GF-D8 (cell line): Measurements from ENCODE around the gene HOXA11.

Experiments
- DNase-seq: peaks from one replicate; lab custom pipeline; 2025; lab: John Stamatoyannopoulos, UW

The HOXA11 gene

GRCh38 chr7:27158436-27159265 lies 26.4 kb downstream of the HOXA11 start:
- DNase-seq, result no peak

DNA sequence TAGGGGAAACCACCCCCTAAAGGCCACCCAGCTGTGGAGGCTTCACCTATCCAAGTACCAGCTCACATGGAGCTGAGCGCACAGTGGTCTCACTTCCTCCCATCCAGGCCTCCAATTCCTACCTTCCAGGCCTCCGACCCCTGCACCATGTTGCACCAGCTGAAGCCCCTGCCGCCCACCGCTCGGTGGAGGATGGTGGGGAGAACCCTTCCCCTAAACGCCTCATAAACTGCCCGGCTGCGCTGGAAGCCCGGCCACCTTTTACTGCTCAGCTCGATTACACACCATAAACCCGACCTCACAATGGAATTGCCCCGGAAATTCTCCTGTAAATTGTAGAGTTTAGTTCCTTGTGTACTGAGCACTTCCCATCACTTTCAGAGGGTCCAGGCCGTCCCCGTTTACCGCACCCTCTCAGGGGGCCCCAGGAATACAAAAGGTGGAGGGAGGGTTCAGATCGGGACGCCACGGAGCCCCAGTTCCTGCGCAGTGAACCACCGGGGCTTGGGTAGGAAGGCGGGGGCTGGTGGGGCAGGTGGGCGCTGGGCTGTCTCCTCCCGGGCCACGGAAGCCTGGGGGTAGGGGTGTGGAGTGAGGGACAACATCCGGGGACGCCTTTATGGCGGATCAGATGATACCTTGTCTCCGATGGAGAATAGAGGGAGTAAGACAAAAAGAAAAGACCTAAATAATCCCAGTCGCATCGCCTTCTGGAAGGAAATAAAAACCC lies 27.2 kb downstream of the HOXA11 start:
- no peak for DNase-seq

DNA sequence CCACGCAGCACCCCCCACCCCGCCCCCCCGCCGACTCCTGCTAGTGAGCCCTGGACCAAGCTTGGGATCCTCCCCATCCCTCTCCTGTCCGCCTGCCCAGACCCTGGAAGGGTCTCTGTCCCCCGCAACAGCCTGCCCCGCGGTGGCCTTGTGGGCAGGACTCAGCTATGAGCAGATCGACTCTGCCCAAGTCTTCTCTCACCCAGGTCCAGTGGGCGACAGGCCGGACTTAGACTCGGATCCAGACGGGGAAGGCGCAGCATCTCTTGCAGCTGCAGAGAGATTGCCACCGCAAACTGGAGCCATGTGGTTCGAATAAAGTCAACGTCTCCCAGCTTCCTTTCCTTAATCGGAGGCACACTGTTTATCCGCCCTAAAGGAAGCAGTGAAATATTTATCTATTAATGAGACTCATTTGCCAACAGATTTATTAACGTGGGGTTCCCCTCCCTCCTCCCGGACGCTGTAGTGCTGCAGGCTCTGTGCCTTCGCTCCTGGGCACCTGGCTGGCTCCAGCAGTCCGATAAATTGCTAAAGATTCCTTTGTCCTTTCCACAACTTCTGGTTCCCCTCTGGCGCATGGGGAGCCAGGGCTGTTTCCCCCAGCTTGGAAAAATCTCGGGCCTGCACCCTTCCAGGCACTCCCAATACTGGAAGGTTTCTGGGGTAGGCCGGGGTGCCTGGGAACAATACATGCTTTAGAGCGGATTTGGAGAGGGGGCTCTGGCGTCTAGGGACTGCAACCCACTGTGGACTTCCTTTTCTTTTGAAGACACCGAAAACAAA lies 27.9 kb downstream of the HOXA11 start:
- no peak for DNase-seq

DNA sequence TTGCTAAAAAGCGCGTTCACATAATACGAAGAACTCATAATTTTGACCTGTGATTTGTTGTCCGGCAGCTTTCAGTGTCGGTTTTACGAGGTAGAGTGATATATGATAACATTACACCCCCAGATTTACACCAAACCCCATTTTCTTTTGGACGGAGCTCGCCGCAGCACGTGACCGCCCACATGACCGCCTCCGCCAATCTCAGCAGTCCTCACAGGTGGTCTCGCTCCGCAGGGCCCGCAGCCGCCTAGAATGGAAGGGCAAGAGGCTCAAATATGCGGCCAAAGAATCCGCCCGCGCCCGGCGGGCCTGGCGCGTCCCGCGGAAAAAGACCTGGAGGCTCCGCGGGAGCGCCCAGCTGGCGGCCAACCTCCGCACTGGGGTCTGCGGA lies 28.5 kb downstream of the HOXA11 start, which contains the start of gene HOXA7:
Gene HOXA7 (minus strand): TSS at position 168 of the 391 bp plus-strand sequence. CDS start 130 bp downstream, at position 38.
- DNase-seq, result no peak

DNA sequence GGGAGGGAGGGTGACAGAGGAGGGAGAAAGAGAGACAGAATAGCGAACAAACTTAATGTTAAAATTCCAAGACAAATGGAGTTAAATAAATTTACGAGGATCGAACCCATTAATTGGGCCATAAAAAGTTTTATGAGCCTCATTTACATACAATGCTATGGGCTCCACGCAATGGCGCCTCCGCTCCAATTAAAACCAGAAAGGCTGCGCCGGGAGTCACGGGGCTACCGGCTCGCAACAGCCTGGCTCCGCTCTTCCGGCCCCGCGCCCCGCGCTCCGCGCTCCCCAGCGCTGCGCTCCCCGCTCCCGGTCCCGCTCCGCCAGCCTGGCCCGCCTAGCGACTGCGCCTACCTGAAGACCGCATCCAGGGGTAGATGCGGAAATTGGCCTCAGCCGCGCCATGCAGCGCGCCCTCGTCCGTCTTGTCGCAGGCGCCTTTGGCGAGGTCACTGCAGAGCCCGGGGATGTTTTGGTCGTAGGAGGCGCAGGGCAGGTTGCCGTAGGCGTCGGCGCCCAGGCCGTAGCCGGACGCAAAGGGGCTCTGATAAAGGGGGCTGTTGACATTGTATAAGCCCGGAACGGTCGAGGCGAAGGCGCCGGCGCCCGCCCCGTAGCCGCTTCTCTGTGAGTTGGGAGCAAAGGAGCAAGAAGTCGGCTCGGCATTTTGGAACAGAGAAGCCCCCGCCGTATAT lies 29.1 kb downstream of the HOXA11 start:
- DNase-seq, result no peak

DNA sequence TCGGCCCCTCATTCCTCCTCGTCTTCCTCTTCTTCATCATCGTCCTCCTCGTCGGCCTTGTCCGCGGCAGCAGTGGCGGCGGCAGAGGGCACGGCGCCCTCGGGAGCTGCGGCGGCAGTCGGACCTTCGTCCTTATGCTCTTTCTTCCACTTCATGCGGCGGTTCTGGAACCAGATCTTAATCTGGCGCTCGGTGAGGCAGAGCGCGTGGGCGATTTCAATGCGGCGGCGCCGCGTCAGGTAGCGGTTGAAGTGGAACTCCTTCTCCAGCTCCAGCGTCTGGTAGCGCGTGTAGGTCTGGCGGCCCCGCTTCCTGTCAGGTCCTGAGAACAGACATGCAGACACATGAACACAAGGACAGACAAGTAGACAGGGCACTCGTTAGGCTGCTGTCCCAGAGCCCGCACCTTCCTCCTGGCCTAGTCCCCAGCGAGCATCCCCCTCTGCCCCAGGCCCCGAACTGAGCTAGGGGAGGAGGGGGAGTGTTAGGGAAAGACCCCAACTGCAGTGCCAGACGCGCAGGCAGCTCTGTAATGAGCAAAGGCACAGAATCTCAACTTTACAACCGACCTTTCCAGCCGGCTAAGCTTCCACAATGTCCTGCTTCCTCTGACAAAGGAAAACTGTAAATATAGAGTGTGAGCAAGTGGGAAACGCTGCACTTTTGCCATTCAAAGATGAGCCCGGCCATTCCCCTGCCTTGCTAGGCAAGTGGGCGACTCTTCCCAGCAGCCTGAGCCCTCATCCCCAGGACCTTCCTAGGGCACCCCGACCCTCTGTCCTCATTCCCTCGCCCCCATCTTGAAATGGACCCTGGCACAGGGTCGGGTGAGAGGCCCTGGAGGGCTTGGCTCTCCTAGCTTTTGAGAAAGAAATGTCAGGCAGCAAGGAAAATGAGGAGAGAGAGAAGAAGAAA lies 29.9 kb downstream of the HOXA11 start:
- no peak for DNase-seq

DNA sequence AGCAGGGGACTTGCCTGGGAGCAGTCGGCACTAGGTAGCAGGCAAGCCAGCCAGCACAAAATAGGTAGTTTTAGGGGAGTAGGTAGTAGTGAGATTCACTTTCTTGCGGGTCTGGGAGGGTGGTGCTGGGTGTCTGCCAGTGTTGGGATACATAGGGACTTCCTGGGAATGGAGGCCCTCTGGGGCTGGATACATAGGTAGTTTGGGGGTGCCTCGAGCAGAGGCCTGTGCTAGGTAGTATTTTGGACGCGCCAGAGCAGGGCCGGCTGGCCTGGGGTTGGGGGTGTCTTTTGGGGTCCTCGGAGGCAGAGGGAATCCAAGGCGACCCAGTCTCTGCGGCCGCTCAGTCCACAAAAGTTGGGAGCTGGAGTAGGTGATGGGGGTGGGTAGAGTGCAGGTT lies 30.7 kb downstream of the HOXA11 start:
- no peak for DNase-seq

DNA sequence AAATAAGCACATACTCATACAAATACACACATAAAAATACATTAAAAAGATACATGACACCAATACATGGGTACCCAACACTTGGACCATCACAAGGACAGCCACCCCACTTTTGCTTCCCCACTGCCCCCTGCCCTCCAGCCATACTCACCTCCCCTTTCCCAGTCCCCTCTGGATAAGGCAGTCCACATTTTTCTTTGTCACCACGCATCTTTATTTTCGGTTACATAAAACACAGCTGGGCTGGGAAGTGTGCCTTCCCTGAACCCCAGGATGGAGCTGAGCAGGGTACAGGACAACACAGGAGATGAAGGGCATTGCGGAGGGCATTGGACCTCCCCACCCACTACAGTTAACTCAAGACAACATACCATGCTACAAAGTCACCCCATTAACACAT lies 31.5 kb downstream of the HOXA11 start:
- DNase-seq, result no peak

DNA sequence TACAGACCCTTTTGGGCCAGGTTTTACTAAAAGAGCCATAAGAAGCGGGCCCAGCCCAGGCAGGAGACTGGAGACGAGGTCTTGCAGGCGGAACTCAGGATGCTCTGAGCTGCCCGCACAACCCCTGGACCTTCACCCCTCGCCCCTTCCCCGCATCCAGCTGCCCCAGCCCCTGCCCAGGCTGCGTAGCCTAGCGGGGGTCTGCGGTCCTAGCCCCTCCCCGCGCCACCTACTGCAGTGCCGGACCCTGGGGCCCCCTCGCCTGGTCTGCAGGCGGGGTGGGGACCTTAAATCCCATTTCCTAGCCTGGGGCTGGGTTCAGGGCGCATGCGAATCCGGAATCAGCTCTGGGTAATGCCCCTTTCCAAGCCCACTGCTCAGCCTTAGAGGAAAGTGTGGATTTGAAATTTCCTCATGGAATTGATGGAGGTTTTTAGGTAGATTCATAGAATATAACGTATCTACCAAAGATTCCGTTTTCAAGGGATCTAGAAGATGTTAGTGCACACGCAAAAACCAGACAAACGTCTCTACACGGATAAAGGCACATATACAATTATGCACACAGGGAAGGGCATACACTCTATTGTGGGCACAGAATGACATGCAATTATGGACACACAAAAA lies 32.1 kb downstream of the HOXA11 start:
- no peak for DNase-seq

- DNase-seq, result no peak
Observed at GRCh38 chr7:27151931-27152815, 32.9 kb downstream of the HOXA11 start, which contains the start of gene HOXA3. Gene HOXA3 (minus strand): TSS chr7:27152583. CDS start chr7:27110640, 41,943 bp downstream.

- no peak for DNase-seq
Observed at GRCh38 chr7:27151341-27151930, 33.6 kb downstream of the HOXA11 start.

DNA sequence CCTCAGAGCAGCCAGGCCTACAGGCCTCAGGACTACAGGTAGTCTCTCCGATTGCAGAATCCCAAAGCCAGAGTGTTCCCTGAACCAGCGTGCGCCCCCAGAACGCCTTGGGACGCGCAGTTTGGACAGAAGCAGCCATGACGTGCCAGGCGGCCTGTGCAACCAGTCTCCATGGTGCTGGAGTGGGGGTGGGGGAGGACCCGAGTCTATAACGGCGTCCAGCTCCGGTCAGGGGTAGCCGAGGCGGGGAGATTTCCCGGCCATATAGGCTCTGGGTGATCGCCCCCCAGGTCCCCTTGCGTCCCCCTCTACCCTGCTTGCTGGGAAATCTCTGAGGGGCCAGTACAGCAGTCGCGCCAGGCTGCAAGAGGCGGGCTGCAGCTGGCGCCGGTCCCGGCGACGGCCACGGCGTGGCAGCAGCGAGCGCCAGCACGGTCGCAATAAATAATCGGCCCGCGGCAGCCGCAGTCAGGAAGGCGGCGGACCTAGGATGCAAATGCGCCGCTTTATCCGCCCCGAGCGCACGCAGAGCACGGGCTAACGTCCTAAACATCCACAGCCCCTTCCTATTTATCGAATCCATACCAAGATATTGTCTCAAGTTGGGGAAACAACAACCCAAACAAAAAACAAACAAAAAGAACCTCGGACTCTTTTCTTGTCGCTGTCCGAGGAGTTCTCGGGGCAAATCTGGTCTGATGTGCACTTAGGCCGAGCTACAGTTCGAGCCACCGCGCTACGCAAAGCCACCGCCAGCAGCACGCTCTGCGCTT lies 34.3 kb downstream of the HOXA11 start:
- no peak for DNase-seq

GRCh38 chr7:27149842-27150567 lies 35.0 kb downstream of the HOXA11 start:
- DNase-seq, result no peak

DNA sequence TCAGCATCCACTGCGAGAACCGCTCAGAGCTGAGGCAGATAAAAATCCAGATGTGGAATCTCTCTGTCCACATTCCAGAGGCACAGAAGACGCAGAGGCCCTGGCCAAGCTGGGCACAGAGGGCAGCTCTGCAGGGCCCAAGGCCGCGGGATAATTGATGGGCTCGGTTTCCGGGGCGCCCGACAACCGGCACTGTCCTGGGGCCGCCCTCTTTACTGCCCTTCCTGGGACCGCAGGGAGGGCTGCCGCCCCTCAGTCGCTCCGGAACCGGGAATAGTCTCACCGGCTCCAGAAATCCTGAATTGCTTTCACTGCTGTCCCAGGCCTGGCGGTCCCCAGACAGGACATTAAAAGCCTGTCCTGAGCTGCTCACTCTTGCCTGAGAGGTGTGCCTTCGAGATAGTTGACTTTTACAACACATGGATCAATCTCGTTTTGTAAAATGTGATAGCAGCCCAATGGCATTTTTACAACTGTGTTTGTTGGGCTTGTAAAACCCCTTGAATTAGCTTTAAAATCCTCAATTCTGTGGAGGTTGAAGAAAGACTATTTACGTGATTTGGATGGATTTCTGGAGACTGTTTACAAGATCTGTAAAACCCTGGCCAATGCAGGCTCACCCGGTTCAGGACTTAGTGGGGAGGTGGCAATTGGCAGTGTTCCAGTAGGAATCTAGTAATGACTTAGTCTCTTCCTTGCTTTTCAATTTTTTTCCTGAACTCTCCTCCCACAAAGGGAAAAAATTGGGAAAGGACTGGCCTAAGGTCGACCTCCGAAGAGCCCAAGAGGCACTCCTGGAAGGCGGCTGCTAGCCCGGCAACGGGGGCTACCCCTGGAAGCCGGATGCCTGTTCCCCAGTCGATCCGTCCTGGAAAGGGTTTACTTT lies 36.0 kb downstream of the HOXA11 start:
- no peak for DNase-seq

GRCh38 chr7:27148031-27148755 lies 36.8 kb downstream of the HOXA11 start:
- DNase-seq, result no peak
